GM18511 (cell line): ENCODE data around the gene SIK2.

ENCODE experiments used
- ATAC-seq: cut with Tn5 transposase; IDR thresholded peaks from one replicate; pipeline ENCODE4 v1.9.1; 2021; ENCODE audit warnings: mild to moderate bottlenecking, moderate library complexity; ENCODE audit not compliant: unreplicated experiment

Gene SIK2

DNA sequence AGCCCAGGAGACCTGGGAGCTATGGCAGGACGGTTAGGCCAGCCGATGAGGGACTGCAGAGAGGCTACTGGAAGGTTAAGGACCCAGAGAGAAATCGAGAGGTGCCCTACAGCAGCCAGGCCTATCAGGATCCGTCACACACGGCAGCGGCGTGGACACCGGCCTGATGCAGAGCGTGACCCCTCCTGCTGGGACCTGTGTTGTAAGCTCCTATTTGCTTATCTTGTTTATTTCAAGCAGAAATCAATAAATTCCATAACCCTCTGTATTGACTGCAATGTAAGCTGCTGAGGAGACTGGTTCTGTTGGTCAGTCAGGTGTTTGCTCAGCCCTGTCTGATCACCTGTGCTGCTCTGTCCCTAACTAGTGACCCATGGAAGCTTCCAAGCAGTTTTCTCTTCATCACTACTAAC lies 124.1 kb downstream of the SIK2 start:
- ATAC-seq = no peak

DNA sequence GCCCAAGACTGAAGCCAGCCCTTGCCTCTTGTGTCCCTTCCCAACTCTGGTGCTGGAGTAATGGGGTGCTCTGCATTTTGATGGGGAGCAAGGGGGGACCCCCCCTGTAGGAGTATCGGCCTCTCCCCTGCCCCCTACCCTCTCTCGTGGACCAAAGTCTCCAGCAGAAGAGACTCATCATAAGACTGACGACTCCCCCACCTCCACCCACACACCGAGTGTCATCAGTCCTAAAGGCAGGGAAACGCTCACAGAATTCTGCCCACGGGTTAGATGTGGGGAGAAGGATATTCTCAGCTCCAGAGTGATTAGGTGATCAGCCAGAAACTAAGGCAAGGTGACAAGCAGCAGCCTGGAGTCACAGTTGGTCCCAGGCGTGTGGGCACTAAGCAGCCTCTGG lies 125.2 kb downstream of the SIK2 start:
- no peak for ATAC-seq

DNA sequence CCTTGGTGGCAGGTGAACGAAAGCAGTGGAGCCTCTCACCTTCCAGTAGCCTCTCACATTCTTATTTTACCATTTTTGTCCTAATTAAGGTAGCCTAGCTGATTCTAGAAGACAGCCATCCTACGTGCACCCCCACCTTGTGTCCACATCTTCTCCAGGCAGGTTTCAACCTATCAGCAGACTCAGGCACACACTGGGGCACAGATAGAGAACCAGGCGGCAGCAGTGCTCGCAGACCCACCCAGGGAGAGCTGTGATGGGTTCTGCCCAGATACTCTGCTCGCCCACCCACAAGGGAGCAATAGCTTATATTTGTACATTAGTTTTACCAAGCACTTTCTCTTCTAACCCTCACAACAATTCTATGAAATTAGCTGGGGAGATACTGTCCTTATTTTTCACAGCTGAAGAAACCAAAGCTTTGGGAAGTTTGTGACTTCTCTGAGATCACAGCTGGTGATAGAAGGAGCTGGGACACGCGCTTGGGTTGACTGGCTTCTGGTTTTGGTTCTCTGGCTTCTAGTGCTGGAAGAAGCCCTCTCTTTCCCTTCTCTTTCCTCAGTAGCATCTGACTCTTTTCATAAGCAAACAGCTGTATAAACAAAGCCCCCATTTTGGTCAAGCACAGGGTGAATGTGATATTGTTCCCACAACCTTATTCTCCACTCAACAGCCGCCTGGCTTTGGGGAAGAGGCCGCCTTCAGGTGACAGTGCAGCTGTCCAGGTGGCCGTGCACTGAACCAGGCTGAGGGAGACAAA lies 127.0 kb downstream of the SIK2 start:
- ATAC-seq = no peak

DNA sequence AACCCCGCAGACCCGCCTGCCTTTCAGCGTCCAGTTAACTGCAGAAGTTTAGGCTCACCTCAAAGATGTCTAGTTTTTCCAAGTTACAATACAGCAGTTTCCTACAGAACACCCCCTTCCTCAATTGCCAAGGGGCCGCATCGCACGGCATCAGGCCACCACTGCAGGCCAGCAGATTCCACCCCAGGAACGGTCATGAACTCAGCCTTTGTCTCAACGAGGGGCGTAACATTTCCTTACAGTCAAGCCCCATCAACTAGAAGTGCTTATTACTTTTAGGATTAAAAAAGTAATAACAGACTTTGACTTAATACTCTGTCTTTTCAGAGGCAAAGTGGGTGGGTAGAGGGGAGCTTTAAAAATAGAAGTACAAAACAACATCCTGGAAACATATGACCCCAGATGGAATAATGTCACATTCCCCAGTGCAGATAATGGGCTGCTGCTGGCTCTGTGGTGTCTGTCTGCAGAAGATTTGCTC lies 127.6 kb downstream of the SIK2 start:
- no peak for ATAC-seq

DNA sequence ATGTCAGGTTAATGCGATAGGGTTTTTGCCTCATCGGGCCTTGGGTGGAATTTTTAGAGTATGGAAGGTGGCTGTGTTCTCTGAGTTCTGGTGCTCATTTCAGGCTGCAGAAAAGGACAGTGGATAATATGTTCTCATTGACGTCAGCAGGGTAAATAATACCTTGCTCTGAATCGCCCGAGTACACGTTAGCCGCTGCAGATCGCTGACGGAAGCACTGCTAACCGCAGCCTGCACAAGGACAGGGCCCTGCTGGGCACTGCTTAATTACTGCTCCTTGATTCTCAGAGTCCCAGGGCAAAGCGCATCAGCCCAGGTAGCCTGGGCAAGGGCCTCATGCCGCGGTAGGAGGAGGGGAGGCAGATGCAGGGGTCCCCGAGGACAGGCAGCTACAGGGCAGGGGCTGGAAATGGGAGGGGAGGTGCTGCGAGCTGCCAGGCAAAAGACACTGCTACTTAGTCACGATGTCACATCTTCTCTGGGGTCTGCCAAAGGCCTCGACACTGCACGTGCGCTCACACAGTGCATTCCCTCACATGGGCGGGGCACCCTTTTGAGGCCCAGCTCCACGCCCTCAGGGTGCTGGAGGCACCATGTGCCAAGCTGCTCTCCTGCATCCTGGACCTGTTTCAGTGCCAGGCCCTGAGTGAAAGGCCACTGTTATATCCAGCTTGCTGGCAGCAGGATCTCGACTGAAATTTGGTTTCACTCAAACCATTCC lies 128.8 kb downstream of the SIK2 start:
- ATAC-seq = no peak

DNA sequence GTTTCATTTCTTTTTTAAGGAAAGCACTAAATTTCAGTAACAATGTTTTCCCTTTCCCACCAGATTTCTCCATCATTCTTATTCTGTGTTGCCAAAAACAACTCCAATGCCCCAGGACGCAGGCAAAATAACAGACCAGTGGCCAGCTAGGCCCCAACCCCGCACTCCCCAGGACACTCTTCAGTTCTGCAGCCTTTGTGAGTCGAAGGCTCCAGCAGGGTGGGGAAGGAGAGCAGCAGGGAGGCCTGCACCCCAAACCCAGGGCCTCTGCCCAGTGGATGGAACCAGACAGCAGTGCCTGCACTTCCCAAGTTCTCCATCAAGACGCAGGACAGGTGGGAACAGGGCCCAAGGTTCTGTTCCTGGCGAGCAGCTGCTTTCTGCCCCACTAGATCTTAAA lies 129.6 kb downstream of the SIK2 start:
- no peak for ATAC-seq

DNA sequence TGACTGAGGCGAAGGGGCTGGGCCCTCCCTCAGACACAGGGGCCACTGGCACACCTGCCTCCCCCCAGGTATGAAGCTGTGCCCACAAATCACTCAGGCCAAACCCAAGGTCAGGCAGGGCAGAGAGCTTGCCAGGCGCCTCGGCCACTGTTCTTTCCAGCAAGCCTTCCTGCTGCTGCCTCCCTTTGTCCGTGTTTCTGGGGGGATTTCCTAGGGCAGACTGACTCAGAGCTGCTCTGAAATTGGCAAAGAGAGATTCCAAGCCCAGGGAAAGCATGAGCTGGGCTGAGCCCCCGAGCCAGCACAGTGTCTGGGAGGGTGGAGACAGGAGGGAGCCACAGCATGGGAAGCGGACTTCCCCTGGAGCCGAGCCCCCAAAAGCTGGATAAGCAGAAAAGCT lies 130.8 kb downstream of the SIK2 start:
- no peak for ATAC-seq

DNA sequence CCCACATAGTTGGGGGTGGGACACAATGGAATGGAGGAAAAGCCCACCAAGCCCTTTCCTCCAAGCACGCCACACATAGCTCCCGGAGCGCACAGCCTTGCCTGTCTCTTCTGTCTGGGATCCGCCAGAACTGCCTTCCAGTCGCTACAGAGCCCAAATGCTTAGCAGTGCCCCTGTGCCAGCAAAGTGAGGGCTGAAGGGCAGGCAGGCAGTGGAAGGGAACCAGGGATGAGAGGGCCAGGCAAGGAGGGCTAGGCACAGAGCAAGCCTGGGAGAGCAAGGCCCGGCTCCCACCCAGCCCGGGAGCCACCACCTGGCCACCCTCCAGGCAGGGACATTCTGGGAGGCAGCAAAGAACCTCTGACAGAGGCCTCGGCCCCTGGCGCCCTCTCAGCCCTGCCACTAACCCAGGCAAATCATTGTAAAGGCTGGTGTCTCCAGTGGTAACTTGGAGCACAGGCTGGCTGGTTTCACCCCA lies 131.4 kb downstream of the SIK2 start:
- ATAC-seq = no peak

DNA sequence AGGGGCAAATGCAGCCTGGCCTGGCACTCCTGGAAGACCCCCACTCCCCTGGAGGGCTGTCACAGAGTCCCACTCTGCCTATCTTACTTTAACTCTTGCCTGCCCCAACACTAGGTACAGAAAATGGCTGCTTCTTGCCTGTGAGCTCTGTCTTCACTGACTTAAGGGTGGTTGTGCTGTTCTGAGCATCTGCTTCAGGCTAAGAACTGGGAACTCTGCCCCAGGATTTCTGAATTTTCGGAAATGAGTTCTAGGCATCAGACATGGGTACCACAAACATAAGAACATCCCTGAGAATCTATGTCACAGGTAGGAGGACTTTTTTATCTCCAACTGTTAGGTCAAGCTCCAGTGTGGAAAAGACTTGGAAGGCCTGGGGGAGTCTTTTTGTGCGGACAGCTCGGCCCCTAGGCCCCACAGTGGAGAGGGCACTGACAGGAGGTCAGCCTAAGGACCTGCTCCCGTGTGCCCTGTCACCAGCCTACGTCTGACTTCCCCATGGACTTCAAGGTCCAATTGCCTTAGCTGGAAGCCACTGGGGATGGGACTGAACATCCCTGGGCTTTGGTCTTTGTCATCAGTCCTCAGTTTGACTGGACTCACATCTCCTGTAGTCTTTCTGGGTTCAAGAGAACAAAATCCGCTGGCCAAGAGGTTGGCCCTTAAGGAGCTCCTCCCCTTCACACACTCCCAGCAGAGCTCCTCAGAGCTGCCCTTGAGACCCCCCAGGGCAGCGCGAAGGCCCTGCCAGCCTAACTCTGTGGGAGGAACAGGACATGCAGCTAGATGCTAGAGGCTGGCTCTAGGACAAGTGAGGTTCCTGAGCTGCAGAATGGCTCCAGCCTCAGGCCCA lies 132.1 kb downstream of the SIK2 start:
- no peak for ATAC-seq

DNA sequence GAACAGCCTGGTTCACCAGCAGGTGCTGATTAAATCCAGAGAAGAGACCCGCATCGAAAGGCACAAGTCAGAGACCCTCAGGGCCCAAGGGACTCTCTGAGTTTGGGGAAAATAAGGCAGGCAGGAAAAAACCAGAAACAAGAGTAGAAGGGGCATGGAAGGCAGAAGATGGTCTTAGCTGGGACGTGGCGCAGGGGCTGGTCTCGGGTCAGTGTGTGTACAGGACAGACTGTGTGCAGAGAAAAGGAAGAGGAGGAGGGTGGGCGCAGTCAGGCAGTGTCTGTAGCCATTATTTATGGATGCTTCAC lies 132.7 kb downstream of the SIK2 start:
- ATAC-seq = no peak

DNA sequence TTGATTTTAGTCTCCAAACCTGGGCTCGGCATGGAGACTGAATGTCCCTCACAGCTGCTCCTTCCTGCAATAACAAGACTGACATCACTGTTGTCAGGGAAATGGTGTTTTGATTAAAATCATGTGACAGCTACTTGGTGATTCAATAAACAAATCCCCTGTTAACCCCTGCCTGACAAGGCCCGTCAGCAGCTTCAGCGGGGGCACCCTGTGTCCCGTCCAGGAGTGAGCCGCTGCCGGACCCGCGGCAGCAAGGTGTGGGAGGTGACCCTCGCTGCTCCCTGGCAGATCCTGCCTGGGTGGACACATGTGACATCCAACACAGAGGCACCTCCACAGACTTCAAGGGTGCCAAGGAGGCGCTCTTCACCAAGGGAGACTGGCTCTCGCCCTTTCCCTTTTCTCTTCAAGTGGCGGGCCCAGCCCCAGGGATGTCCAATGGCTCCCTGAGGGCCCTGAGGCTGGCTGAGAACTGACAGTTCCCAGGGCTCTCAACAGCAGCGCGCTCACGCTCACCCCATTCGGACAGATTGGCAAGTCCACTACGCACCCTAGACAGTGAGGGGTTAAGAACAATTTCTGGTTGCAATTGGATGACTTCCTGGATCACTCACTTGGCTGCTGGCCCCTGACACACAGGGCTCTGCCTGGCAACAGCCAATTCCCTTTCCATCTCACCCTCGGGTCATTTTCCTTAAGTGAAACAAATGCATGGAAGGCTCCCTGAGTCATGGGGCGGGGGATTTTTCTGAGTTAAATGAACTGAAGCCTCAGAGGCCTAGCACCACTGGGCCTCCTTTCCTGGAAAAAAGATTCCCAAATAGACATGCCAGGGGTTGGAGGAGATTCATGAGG lies 133.2 kb downstream of the SIK2 start:
- ATAC-seq = no peak

DNA sequence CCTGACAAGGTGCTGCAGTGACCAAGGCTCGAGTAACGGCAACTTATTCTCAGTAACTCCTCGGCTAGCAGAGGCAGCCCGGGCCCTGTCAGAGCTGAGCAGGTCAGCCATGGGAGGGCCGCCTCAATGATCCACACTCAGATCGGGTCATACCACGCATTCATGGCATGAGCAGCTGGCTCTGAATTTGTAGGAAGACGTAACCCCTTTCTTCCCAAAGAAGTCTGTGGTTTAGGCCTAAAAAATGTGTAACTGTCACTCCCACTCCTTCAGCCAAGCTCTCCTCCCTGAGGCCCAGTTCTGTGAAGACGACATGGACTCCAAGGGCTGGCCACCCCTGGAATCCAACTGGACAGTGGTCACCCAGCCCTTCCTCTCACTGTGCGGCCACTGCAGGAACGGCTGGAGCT lies 133.9 kb downstream of the SIK2 start:
- ATAC-seq = no peak

DNA sequence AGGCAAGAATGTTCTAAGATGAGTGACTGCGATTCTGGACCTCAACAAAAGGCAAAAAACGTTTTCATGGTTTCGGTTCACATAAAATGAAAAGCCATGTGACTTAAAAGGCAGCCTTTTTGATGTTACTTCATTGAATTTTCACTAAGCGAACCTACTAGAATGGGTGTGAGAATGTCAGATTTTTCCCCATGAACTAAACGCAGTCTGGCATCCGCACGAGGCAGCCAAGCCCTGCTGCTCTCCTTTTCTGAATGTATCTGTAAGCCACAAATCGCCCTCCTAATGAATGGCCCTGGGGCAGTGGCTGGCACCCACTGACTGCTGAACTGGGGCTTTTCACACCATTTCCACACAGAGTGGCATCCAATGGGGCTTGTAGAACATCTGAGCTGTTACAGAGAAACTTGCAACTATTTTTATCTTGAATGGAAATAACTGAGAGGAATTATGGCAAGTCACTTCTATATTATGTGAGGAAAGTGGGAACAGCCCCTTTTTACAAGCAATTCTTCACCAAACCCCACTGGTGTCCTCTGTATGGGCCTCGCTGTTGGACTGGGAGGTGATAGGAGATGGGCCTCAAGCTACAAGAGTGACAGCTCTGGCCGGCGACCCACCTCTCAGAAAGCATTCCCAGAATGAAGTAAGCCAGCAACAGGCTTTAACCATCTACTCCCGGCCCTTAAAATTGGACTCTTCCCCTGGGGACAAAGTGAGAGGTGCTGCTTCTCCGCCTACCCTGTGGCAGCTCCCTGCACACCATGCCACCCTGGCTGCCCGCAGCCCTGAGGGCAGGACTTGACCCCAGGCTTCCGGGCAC lies 134.6 kb downstream of the SIK2 start:
- no peak for ATAC-seq

DNA sequence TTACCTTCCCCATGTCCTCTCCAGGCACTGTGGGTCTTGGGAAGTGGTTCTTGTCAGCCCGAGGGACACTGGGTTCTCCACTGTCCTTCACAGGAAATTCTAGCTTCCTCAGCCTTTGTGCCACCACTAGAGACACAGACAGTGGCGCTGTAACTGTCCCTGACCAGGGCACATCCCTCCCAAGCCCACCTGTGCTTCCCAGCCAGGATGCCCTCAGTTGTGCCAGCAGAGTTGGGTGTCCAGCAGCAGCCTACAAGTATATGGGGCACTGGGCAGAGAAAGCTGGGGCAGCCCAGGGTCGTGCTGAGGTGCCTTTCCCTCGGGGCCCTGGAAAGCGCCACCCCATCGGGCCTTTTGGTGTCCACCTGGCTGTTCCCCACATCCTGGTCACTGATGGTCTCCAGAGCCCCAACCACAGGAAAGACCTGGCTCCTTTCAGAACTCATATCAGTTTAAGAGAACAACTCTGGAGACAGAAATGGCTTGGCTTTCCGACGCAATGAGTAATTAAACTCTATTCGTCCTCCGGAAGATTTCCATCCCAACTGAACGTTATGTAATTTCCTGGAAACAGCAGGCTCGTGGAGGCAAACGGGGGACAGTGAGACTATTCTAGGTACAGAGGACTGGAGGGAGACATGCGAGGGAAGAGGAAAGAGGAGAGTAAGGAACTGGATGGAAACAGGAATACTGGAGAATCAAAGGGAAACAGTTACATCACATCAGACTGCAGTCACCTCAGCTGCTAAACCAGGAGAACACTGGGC lies 135.4 kb downstream of the SIK2 start:
- no peak for ATAC-seq

DNA sequence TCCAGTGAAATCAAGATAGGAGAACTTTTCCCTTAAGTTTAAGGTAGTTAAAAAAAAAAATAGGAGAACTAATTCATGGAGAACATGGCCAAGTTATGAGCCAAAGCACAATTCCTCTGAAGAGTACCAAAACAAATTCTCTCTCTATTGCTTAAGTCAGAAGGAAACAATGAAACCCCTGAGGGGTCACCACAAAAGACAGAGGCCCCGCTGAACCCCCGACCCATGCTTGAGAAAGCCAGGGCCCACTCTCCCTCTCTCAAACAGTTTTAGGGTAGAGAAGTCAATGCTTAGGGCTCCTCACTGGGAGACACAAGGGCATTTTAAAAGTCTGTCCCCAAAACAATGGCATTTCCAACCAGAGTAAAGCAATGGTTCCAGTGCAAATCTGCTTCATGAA lies 137.1 kb downstream of the SIK2 start:
- no peak for ATAC-seq

DNA sequence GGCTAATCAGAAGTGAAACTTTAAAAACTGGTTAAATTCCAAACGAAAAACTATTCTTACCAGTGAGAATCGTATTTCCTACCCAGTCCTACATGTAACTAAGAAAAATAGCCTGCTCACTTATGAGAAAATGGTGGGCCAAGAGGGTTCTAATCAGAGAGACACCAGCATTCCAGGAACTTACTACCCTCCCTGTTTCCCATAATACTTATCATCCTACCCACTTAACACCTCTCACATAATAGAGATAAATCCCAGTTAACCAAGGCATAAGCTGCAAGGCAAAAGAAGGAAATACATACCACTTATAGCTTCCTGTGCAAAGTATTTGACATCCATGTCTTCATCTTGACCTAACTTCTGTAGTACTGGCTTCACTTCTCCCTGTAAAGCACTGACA lies 139.5 kb downstream of the SIK2 start:
- ATAC-seq = no peak

DNA sequence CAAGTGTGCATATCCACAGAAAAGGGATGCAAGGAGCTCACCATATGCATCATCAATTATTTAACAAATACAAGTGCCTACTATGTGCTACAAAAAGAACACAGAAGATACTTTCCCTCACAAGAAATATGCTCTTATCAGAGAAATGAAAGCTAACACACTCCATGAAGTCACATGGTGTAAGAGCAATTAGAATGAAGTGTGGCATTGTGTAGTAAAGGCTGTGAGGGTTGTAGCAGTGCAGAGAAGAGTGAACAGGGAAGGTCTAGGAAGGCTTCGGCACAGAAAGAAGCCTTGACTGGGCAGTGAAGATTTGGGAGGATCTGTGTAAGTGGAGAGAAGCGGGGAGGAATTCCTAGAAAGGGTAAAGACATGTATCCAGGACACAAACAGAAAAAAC lies 141.5 kb downstream of the SIK2 start:
- ATAC-seq = no peak

DNA sequence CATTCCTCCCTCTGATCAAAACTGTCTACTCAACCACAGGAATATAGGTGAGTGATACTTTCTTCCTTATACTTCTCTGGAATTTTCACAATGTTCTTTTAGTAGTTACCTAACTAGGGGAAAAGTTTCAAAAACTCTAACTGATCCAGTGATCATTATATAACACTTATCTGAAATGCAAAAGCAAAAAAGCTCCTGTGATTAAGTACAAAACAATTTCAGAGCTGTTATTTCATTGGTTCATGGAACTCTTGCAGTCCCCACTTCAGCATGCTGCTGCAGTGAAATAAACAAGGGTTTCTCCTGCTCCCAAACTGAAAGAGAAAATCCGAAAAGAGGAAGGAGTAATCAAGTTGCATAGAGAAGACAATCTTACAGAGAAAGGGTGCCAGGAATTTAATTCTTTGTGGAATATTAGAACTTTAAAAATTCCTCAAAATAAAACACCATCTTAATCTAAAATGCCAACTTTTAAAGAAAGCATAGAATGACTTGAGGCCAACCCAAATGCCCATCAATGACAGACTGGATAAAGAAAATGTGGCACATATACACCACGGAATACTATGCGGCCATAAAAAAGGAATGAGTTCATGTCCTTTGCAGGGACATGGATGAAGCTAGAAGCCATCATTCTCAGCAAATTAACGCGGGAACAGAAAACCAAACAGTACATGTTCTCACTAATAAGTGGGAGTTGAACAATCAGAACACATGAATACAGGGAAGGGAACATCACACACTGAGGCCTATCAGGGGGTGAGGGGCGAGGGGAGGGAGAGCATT lies 143.7 kb downstream of the SIK2 start:
- ATAC-seq = no peak
